Mesenchymal stem cell (in vitro differentiated cells and primary cell): ENCODE measurements around the gene KCNJ16.
A peak's percentile ranks its signal among the peaks of the same experiment; 100 is the strongest.

Experiments
- DNase-seq: peaks from one replicate; pipeline ENCODE4 v3.0.0-alpha.2; 2013
- H2AFZ ChIP-seq: one replicate; pipeline ENCODE4 v1.6.1; 2013; ENCODE audit warnings: low read depth, mild to moderate bottlenecking, control low read depth, inconsistent platforms, low read length, moderate library complexity
- H2AK5ac ChIP-seq: 2 replicates; pipeline ENCODE4 v1.6.1; 2013; ENCODE audit warnings: low read length, moderate library complexity, mild to moderate bottlenecking, inconsistent platforms; ENCODE audit not compliant: severe bottlenecking
- H2BK120ac ChIP-seq: one replicate; pipeline ENCODE4 v1.6.1; 2013; ENCODE audit warnings: low read depth, mild to moderate bottlenecking, inconsistent platforms, low read length, moderate library complexity
- H2BK12ac ChIP-seq, 2 experiments: one replicate each; pipeline ENCODE4 v1.6.1; 2013; ENCODE audit warnings: inconsistent platforms in 2 of 2, low read length in 2 of 2, mild to moderate bottlenecking in 2 of 2, moderate library complexity in 2 of 2, control low read depth in 1 of 2
- H2BK15ac ChIP-seq: one replicate; pipeline ENCODE4 v1.6.1; 2013; ENCODE audit warnings: mild to moderate bottlenecking, low read depth, inconsistent platforms; ENCODE audit not compliant: poor library complexity, severe bottlenecking
- H2BK5ac ChIP-seq: 2 replicates; pipeline ENCODE4 v1.6.1; 2013; ENCODE audit warnings: low read depth, mild to moderate bottlenecking, low read length, control low read depth, inconsistent platforms; ENCODE audit not compliant: poor library complexity, severe bottlenecking
- H3K14ac ChIP-seq, 2 experiments: one replicate each; pipeline ENCODE4 v1.6.1; 2013; ENCODE audit warnings: inconsistent platforms in 2 of 2, low read length in 2 of 2, control low read depth in 1 of 2, mild to moderate bottlenecking in 1 of 2, moderate library complexity in 1 of 2
- H3K18ac ChIP-seq, 2 experiments: one replicate each; pipeline ENCODE4 v1.6.1; 2013; ENCODE audit warnings: inconsistent platforms in 2 of 2, low read length in 2 of 2, control low read depth in 1 of 2, low read depth in 1 of 2, mild to moderate bottlenecking in 1 of 2
- H3K23ac ChIP-seq, 2 experiments: one replicate each; pipeline ENCODE4 v1.6.1; 2013; ENCODE audit warnings: inconsistent platforms in 2 of 2, low read length in 2 of 2, mild to moderate bottlenecking in 2 of 2, moderate library complexity in 2 of 2, control low read depth in 1 of 2
- H3K27ac ChIP-seq: 2 replicates; pipeline ENCODE4 v1.5.1; 2013; ENCODE audit warnings: mild to moderate bottlenecking, moderate library complexity, low read length, control low read depth, inconsistent platforms; ENCODE audit not compliant: poor library complexity, severe bottlenecking
- H3K27me3 ChIP-seq, 2 experiments: 2 replicates each; pipeline versions ENCODE4 v1.6.1 to v1.7.0; 2013; ENCODE audit warnings: low read length in 2 of 2, mild to moderate bottlenecking in 2 of 2, moderate library complexity in 2 of 2, control low read depth in 1 of 2, inconsistent platforms in 1 of 2; ENCODE audit not compliant: control insufficient read depth in 1 of 2, insufficient read depth in 1 of 2
- H3K36me3 ChIP-seq, 2 experiments: 2 replicates each; pipeline versions ENCODE4 v1.6.1 to v1.7.0; 2013; ENCODE audit warnings: low read length in 2 of 2, control low read depth in 1 of 2, inconsistent platforms in 1 of 2, low read depth in 1 of 2, mild to moderate bottlenecking in 1 of 2; ENCODE audit not compliant: insufficient read depth in 2 of 2, control insufficient read depth in 1 of 2
- H3K4ac ChIP-seq, 2 experiments: one replicate each; pipeline ENCODE4 v1.6.1; 2013; ENCODE audit warnings: inconsistent platforms in 2 of 2, low read length in 2 of 2, mild to moderate bottlenecking in 2 of 2, moderate library complexity in 2 of 2, control low read depth in 1 of 2, low read depth in 1 of 2
- H3K4me1 ChIP-seq: 2 replicates; pipeline ENCODE4 v1.6.1; 2013; ENCODE audit warnings: low read depth, low read length, control low read depth; ENCODE audit not compliant: control insufficient read depth, insufficient read depth
- H3K4me2 ChIP-seq: 2 replicates; pipeline ENCODE4 v1.6.1; 2013; ENCODE audit warnings: low read length, mild to moderate bottlenecking, inconsistent platforms; ENCODE audit not compliant: poor library complexity, severe bottlenecking
- H3K4me3 ChIP-seq, 2 experiments: 2 replicates each; pipeline versions ENCODE4 v1.5.1 to v1.7.0; 2013; ENCODE audit warnings: low read length in 2 of 2, mild to moderate bottlenecking in 2 of 2, control low read depth in 1 of 2, low read depth in 1 of 2; ENCODE audit not compliant: insufficient read depth in 1 of 2
- H3K79me1 ChIP-seq: replicated peaks from 2 replicates; pipeline ENCODE4 v1.6.1; 2013; ENCODE audit warnings: mild to moderate bottlenecking, control low read depth, low read length, inconsistent platforms; ENCODE audit not compliant: poor library complexity, severe bottlenecking
- H3K9ac ChIP-seq: 2 replicates; pipeline ENCODE4 v1.7.0; 2013; ENCODE audit warnings: mild to moderate bottlenecking, low read length, moderate library complexity
- H3K9me3 ChIP-seq: 2 replicates; pipeline ENCODE4 v1.7.0; 2013; ENCODE audit warnings: mild to moderate bottlenecking, low read length; ENCODE audit not compliant: control insufficient read depth
- H4K8ac ChIP-seq: one replicate; pipeline ENCODE4 v1.6.1; 2013; ENCODE audit warnings: inconsistent platforms, mild to moderate bottlenecking, low read length, moderate library complexity
- H4K91ac ChIP-seq: one replicate; pipeline ENCODE4 v1.6.1; 2013; ENCODE audit warnings: mild to moderate bottlenecking, low read length, inconsistent platforms
- WGBS: methylation state at CpG from one replicate; pipeline ENCODE4 v1.1.7; 2013; ENCODE audit warnings: mixed read lengths; 5-methylcytosine and 5-hydroxymethylcytosine counted together

Gene KCNJ16

DNA sequence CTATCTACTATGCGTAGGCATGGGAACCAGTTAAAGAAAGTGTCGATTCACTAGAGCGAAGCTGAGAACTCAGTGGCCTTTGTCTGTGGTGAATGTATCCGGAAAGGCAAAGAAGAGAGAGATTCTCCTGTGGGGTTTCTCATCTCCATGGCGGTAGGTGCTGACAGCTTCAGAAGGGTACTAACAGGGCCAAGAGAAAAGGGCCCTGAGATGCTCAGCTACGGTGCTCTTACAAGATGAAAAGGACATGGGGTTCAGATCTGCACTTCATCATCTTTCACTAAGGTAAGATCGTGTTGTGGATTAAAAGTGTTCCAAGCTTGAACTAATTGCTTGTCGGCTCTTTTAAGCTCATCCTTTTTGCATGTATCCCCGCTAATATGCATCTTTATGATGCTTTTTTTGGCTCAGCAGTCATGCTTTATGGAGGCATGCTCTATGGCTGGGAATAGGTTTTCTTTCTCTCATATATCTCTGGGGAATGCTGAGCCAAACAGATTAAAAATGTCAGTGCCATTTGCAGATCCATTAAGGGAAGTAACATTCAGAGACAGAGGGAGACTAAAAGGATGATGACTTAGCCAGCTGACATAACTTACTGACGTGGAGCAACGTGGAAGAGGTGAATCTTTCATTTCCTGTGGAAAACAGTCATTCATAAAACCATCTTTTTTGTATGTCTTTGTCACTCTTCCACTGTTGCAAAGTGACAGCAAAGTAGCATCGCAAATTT lies 29.9 kb downstream of the KCNJ16 start:
- no peak overlapping the region for H3K23ac ChIP-seq
- H3K4me1 ChIP-seq = peaks cover 7% of the 10 kb centered on the region
- no peak overlapping the region for H2AFZ ChIP-seq
- no peak overlapping the region for H4K91ac ChIP-seq
- H2BK5ac ChIP-seq = no peak overlapping the region
- H3K27me3 ChIP-seq = no peaks in the 10 kb centered on the region
- no peak overlapping the region for H2BK12ac ChIP-seq
- H3K9ac ChIP-seq = no peak overlapping the region
- no peak overlapping the region for H3K4ac ChIP-seq
- H3K14ac ChIP-seq = no peak overlapping the region
- H3K4me3 ChIP-seq = no peak overlapping the region
- no peak overlapping the region for H3K18ac ChIP-seq
- H4K8ac ChIP-seq = no peak overlapping the region
- 87% methylated on average over 12 of the region's 12 CpGs for WGBS
- H3K27ac ChIP-seq = no peak overlapping the region
- H2AK5ac ChIP-seq = peak overlapping the region; percentile 35
- peaks cover 0 to 7% of the 10 kb centered on the region in 2 experiments for H3K36me3 ChIP-seq
- no peak for DNase-seq
- no peak overlapping the region for H3K4me2 ChIP-seq
- H2BK15ac ChIP-seq = no peak overlapping the region
- peaks cover 8% of the 10 kb centered on the region for H3K79me1 ChIP-seq
- H3K9me3 ChIP-seq = no peaks in the 10 kb centered on the region
- H2BK120ac ChIP-seq = no peak overlapping the region

DNA sequence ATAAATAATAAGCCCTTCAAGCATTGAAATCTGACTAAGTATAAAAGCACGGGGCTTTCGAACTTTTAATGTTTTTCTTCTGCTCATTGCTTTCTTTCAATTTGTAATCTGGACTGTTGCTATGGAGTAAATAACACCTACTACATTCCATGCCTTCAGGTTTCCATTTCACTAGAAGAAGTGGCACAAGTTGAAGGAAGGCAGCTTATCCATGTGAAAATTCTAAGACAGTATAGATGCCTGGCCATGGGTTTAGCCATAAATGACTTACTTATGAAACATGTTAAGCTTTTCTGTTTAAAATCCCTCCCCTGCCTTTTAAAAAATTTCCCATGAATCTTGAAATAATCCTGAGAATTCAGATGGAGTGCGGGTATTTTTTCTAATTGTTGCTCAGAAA lies 30.6 kb downstream of the KCNJ16 start:
- Histone ChIP-seq H4K91ac (no peak overlapping the region), H3K23ac (no peak overlapping the region), H2AK5ac (no peak overlapping the region), H3K4me2 (no peak overlapping the region), H3K27me3 (no peaks in the 10 kb centered on the region), H3K9me3 (no peaks in the 10 kb centered on the region), H2AFZ (no peak overlapping the region), H3K14ac (no peak overlapping the region), H3K9ac (no peak overlapping the region), H2BK120ac (no peak overlapping the region), H2BK5ac (no peak overlapping the region), H3K4ac (no peak overlapping the region), H3K79me1 (peaks cover 8% of the 10 kb centered on the region), H3K27ac (no peak overlapping the region), H3K18ac (no peak overlapping the region), H2BK12ac (no peak overlapping the region), H3K36me3 (peaks cover 0 to 7% of the 10 kb centered on the region in 2 experiments), H3K4me3 (no peak overlapping the region), H2BK15ac (no peak overlapping the region), H4K8ac (no peak overlapping the region), H3K4me1 (peaks cover 9% of the 10 kb centered on the region)
- WGBS = 100% methylated on average over 1 of the region's 3 CpGs
- no peak for DNase-seq

DNA sequence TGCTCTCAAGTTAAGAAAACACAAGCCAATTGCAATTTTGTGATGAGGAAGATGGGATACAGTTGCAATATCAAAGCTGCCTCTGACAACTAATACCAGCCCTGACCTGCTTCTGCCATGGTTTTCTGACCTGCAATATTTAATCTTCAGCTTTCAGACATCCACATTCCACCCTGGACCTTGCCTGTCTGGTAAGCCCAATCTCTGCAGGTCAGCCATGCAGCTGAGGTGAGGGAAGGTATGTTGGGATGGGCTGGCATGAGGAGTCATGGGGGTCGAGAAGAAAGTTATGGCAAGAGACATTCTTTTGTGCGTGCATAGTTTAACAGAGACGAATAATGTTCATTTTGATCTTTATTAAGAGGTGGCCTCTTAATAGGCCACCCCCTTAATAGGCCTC lies 31.5 kb downstream of the KCNJ16 start:
- H3K9me3 ChIP-seq = no peaks in the 10 kb centered on the region
- H3K36me3 ChIP-seq = peaks cover 0 to 7% of the 10 kb centered on the region in 2 experiments
- H3K4me3 ChIP-seq = no peak overlapping the region
- no peak overlapping the region for H3K4ac ChIP-seq
- H3K9ac ChIP-seq = no peak overlapping the region
- no peak overlapping the region for H2BK15ac ChIP-seq
- WGBS = 93% methylated on average over 2 of the region's 3 CpGs
- no peak overlapping the region for H2BK5ac ChIP-seq
- peaks cover 9% of the 10 kb centered on the region for H3K4me1 ChIP-seq
- H3K79me1 ChIP-seq = peaks cover 8% of the 10 kb centered on the region
- H4K91ac ChIP-seq = no peak overlapping the region
- no peak overlapping the region for H2BK120ac ChIP-seq
- peak overlapping the region; percentile 11 for H2AK5ac ChIP-seq
- H3K4me2 ChIP-seq = no peak overlapping the region
- no peak overlapping the region for H3K23ac ChIP-seq
- no peaks in the 10 kb centered on the region for H3K27me3 ChIP-seq
- no peak overlapping the region for H3K14ac ChIP-seq
- H2AFZ ChIP-seq = no peak overlapping the region
- no peak overlapping the region for H4K8ac ChIP-seq
- DNase-seq = no peak
- no peak overlapping the region for H3K18ac ChIP-seq
- no peak overlapping the region for H3K27ac ChIP-seq
- no peak overlapping the region for H2BK12ac ChIP-seq

DNA sequence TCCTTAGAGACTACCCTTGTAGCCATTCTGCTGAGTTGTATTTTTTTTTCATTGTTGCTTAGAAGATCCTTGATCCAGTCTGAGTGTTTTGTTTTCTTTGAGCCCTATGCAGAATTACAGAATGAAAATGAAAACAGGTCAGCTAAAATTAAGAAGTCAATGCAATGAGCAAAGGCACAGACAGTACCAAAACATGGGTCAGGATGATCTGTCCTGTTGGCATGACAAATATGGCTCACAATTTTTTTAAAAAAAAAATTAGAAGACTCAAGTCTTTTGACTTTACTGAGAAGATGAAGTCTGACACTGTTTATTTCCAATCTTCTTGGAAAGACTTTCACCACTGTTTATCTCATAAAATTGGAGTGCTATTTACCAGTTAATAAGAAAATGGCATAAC lies 32.4 kb downstream of the KCNJ16 start:
- Histone ChIP-seq H3K4me3 (no peak overlapping the region), H2BK120ac (no peak overlapping the region), H2BK15ac (no peak overlapping the region), H3K36me3 (peaks cover 0 to 7% of the 10 kb centered on the region in 2 experiments), H3K27ac (no peak overlapping the region), H3K9me3 (no peaks in the 10 kb centered on the region), H4K8ac (no peak overlapping the region), H2BK12ac (no peak overlapping the region), H3K27me3 (no peaks in the 10 kb centered on the region), H3K23ac (no peak overlapping the region), H3K79me1 (peaks cover 11% of the 10 kb centered on the region), H2BK5ac (no peak overlapping the region), H2AK5ac (no peak overlapping the region), H2AFZ (no peak overlapping the region), H3K14ac (no peak overlapping the region), H4K91ac (no peak overlapping the region), H3K4me2 (no peak overlapping the region), H3K4ac (no peak overlapping the region), H3K9ac (no peak overlapping the region), H3K4me1 (peaks cover 9% of the 10 kb centered on the region), H3K18ac (no peak overlapping the region)
- no peak for DNase-seq
